HG03025 (cell line): ENCODE data around the gene PSMD13.
"Not testable (repeated sequence)": the region's sequence is repeated elsewhere in the genome, so short reads cannot be mapped to it uniquely, and the experiment has no call there.

Experiments used
- ATAC-seq: cut with Tn5 transposase; IDR thresholded peaks from one replicate; pipeline ENCODE4 v1.9.1; 2021; ENCODE audit warnings: mild to moderate bottlenecking, moderate library complexity; ENCODE audit not compliant: unreplicated experiment, low FRiP score

PSMD13 gene

DNA sequence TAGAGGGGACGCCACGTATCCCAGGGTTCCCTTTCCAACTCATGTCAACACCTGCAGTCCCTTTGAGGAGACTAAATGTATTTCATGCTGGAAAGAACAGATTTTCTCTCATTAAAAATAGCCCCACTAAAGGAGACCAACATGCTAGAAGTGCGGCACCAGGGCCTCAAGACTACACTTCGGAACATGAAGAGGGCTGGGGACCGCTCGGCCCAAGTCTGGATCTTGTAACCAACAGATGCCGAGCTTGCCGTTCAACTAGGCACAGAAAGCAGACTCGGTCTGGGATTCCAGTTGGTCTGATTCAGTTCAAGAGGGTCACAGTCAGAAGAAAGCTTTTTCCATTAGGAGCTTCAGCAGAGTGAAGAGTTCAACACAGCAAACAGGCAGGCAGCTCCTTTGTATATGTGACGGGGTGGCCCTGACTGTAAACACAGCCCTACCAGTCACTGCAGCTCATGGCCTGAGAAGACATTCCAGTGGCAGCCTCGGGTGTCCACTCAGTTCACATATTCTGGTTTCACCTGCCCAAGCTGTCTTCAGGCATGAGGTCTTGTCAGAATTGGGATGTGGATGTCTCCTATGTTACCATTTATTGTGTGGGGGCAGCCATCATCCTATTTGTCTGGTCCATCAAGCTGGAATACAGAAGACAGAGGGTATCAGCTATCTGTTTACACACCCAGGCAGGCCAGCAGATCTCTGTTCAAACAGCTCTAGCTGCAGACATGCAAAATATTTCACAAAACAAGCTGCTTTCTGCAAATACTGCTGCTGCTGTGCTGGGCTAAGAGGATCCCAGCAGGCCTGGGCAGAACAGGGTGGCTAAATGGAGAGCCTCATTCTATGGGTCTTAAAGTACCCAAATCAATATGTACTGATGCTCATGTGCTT is 20.4 kb upstream of the PSMD13 start:
- no peak for ATAC-seq

- no peak for ATAC-seq
Measured at GRCh38 chr11:217704-218103, 19.1 kb upstream of the PSMD13 start.

DNA sequence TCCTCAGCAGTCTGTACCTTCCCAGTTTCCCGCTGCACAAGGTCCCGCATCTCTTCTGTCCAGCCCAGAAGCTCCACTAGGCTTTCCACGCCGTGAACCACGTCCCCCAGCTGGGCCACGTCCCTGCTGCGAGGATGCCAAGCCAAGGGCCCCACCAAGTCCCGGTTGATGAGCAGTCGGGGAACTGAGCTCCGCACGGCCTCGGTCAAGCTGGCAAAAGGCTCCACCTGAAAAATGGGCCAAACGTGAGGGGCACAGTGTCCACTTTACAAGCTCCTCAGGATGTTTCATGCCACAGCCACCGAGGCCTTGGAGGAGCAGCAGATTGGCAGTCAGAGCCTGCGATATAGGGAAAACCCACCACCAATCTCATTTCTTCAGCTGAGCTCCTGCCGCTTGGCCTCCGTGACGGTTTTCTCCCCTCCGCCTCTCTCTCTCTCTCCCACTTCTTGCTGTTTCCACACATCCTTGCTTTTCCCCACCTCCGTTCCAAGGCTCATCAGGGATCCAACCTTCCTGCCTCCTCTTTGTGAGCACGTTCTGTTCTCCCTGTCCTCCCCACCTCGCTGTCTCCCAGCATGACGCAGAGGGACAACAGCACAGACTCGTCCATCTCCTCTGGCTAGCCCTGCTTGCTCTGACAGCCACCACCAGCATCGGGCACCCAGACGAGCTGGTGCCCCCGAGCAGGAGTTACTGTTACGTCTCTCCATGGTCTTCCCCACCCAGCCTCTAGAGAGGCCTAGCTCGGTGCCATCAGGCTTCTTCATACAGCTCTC is 17.8 kb upstream of the PSMD13 start:
- no peak for ATAC-seq

DNA sequence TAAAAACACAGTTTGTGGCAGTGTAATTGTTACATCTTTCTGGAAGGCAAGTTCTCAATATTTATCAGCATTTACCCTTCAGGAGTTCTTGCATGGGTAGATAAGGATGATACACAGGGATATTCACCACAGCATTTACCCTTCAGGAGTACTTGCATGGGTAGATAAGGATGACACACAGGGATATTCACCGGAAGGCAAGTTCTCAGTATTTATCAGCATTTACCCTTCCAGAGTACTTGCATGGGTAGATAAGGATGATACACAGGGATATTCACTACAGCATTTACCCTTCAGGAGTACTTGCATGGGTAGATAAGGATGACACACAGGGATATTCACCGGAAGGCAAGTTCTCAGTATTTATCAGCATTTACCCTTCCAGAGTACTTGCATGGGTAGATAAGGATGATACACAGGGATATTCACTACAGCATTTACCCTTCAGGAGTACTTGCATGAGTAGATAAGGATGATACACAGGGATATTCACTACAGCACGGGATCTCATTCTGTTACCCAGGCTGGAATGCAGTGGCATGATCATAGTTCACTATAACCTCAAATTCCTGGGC is 16.0 kb upstream of the PSMD13 start:
- ATAC-seq = not testable (repeated sequence)

DNA sequence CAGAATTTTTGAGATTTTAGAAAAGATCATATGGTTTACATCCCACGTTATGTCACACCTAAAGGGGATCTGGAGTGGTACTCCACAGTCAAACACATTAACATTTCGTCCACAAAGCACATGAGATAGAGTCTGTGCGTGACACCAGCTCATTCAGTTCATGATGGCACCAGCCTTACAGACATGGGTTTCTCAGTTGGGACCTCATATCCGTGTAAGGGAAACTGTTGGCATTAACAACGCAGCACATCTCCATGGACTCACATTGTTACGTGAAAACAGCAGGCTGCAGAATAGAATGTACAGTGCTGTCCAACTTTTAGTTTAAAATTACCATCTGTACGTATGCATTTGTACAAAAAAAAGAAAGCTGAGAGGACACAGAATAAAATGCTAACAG is 15.2 kb upstream of the PSMD13 start:
- no peak for ATAC-seq

GRCh38 chr11:221998-222789 is 14.6 kb upstream of the PSMD13 start:
- no peak for ATAC-seq

DNA sequence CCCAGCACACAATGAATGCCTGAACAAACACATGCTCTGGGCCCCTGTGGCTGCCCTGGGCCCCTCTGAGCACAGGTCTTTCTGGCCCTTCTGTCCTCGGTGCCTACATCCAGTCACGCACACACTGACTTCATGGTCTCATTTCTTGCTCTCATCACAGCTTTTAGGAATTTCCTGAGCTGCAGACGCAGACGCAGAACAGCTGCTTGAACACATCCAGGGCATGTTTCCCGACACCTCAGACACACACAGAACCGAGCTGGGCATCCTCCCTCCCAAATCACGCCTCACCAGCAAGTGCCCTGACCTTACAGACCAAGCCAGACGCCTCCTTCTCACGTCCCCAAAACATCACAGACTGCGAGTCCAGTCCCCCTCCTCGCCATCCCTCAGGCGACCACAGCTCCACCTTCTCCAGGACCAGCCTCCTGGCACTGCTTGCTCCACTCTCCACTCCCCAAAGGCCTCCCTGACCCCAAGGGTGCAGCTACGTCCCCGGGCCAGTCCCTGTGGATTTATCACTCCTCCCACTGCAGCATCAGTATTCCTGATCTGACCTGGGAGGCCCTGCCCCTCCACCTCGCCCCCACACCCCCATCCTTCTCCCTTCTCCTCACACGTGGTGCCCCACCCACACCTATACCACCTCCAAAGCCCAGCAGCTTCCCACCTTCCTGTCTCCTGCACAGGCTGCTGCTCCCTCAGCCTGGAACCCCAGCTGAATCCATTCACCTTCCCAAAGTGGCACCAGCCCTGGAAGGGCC is 13.6 kb upstream of the PSMD13 start:
- ATAC-seq = no peak

DNA sequence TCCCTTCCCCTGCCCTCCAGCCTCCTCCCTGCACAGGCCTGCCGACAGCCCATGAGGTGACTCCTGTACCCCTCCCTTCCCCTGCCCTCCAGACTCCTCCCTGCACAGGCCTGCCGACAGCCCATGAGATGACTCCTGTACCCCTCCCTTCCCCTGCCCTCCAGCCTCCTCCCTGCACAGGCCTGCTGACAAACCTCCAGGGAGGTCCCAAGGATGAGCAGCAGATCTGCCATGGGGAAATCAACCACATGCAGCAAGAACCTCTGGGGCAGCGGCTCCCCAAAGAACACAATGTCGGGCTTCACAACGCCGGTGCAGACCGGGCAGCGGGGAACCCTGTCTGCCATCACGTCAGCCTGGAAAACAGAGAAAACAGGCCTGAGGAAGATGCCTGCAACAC is 12.9 kb upstream of the PSMD13 start:
- ATAC-seq = no peak

- ATAC-seq = no peak
Measured at GRCh38 chr11:224424-224823, 12.4 kb upstream of the PSMD13 start.

DNA sequence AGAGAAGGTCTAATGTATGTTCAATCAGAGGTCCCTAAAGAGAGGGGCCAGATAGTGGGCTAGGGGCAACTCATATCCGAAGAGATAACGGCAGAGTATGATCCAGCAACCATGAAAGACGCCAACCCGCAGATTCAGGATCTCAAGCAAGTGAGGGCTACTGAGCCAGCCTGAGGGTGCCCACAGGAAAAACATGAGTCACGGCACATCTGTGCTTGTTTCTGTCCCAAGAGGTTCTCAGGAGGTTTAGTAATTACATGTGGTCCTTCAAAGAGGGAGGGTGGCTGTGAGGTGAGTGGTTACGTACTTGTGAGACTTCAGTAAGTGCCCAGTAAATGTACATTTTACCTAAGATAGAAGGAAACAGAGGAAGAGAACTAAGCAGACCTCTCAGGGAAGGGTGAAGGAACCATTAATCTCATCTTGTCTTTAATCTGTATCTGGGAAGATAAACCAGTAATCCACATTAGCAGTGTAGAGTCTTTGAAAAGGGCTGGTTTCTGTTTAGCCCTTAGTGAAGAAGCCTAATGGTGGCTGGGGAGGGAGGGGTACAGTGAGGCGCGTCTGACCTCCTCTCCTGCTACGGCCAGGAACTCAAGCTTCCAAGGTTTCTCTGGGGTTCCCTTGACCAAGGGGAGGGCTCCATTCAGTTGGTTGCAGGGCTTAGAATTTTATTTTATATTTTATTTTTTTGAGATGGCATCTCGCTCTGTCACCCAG is 10.9 kb upstream of the PSMD13 start:
- ATAC-seq = no peak

DNA sequence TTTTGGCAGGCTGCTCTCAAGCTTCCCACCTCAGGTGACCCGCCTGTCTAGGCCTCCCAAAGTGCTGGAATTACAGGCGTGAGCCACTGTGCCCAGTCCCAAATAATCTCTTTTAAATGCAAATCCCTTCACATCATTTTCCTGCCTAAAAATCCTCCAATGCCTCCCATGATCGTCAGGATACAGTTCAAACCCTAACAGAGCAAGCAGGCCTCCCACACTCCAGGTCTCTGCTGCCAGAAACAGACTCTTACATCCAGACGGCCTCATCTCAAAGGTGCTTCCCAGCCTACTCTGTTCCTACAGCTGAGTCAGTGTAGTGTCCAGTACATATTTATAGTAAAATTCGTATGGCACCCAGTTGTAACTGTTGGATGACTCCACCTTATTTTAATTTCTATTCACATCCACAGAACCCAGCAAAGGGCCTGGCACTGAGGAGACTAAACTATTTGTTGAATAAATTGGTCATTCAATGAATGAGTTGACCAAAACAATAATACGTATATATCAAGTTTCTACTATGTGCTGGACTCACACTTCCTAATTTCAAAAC is 8.9 kb upstream of the PSMD13 start:
- no peak for ATAC-seq

GRCh38 chr11:230431-230830 is 6.3 kb upstream of the PSMD13 start:
- no peak for ATAC-seq

GRCh38 chr11:232783-233565 is 3.8 kb upstream of the PSMD13 start:
- no peak for ATAC-seq

- ATAC-seq = no peak
Measured at GRCh38 chr11:235180-235579, 1.6 kb upstream of the PSMD13 start.

- no peak for ATAC-seq
Measured at GRCh38 chr11:235609-235996, 1.2 kb upstream of the PSMD13 start.

DNA sequence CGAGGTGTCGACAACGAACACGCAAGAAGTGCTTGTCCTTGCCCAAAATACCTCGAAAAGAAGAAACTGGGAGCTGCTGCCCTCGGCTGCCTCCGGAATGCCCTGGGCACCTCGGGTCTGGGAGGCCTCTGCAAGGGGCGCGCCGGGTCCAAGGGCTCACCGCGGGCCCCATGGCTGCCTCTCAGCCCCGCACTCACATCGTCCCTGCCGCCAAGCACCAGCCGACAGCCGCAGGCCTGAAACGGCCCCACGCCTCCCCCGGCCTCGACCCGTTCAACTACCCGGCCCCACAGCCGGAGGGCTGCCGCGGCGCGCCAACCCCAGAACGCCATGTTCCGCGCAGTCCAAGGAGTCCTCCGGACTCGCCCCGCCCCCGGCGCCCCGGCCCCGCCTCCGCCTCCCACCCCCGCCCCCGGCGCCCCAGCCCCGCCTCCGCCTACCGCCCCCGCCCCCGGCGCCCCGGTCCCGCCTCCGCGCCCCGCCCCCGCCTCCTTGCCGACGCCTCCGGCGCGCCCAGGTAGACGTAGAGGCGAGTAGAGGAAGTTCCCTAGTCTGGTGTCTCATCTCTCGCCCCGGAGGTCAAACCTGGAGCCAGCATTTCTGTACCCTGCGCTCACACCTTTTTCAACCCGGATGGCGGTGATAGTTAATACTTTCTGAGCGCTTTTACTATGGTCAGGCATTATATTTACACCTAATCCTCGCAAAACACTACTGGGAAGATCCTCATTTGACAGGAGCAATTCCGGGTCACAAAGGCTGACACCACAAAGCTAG is 591 bp upstream of the PSMD13 start, which contains the start of gene SIRT3:
SIRT3 (minus strand) TSS at position 346 of the 777 bp plus-strand sequence; CDS start at position 332, 14 bp downstream.
- ATAC-seq = peak; percentile 52

DNA sequence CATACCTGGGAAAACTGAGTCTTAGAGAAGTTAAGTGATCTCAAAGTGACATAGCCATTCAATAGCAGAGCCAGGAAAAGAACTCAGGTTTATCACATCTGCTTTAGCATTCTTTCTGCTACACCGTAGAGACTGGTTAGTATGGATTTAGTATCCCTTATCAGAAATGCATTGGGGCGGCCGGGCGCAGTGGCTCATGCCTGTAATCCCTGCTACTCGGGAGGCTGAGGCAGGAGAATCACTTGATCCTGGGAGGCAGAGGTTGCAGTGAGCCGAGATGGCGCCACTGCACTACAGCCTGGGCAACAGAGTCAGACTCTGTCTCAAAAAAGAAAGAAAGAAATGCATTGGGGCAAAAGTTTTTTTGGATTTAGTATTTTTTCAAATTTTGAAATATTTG is 1.6 kb downstream of the PSMD13 start:
- ATAC-seq = not testable (repeated sequence)
